ENCODE data around the gene ERVV-1. TPM values are rescaled to one million over a fixed set of nuclear protein-coding genes. Genes with fewer than 3 reads are reported as not detected.

ERVV-1 gene
- total and polyA plus RNA-seq, 11 donors = 0.06 TPM; not detected in 10

GRCh38 chr19:53034948-53035675 lies 21.4 kb downstream of the ERVV-1 start:
- DNase-seq (no peak), ATAC-seq (no peak)
- Histone ChIP-seq H3K27me3 (peaks cover 0 to 35% (median 0%) of the 10 kb centered on the region in 9 donors), H3K4me3 (no peak overlapping the region), H3K36me3 (no peaks in the 10 kb centered on the region), H3K9me3 (peaks cover 0 to 29% (median 13%) of the 10 kb centered on the region in 12 donors), H3K27ac (no peak overlapping the region), H3K4me1 (no peaks in the 10 kb centered on the region)
- intact Hi-C loops (cut with DNase I) = no loop called here
- TF ChIP-seq CTCF (IDR thresholded peaks at IDR 0.05) (no peak), POLR2A (IDR thresholded peaks at IDR 0.05) (no peak)
- 61 to 77% (median 71%) methylated on average over 4 of the region's 4 CpGs for WGBS, 4 donors

GRCh38 chr19:53037101-53038097 lies 23.7 kb downstream of the ERVV-1 start:
- peak in 4 of 5 donors; percentile 9 to 61 (median 38) for DNase-seq
- TF ChIP-seq CTCF (IDR thresholded peaks at IDR 0.05) (no peak), POLR2A (IDR thresholded peaks at IDR 0.05) (no peak)
- Histone ChIP-seq H3K4me3 (peak overlapping the region in 10 of 12 donors; percentile 16 to 65 (median 36)), H3K4me1 (no peaks in the 10 kb centered on the region), H3K36me3 (no peaks in the 10 kb centered on the region), H3K27ac (peak overlapping the region in 1 of 12 donors; percentile 23), H3K9me3 (peaks cover 0 to 29% (median 13%) of the 10 kb centered on the region in 12 donors), H3K27me3 (peaks cover 0 to 33% (median 0%) of the 10 kb centered on the region in 9 donors)
- ATAC-seq = peak in 3 of 4 donors; percentile 48 to 90 (median 76)
- WGBS, 4 donors = 17 to 22% (median 20%) methylated on average over 52 of the region's 52 CpGs
- intact Hi-C loops (cut with DNase I) = no loop called here

- Histone ChIP-seq H3K4me3 (no peak overlapping the region), H3K4me1 (no peaks in the 10 kb centered on the region), H3K9me3 (peaks cover 0 to 31% (median 13%) of the 10 kb centered on the region in 12 donors), H3K36me3 (no peaks in the 10 kb centered on the region), H3K27ac (no peak overlapping the region), H3K27me3 (peaks cover 0 to 44% (median 0%) of the 10 kb centered on the region in 9 donors)
- DNase-seq (no peak), ATAC-seq (no peak)
- WGBS, 4 donors = 70 to 88% (median 81%) methylated on average over 1 of the region's 1 CpG
- TF ChIP-seq CTCF (IDR thresholded peaks at IDR 0.05) (no peak), POLR2A (IDR thresholded peaks at IDR 0.05) (no peak)
- intact Hi-C loops (cut with DNase I) = no loop called here
Measured at GRCh38 chr19:53041366-53041765, 27.6 kb downstream of the ERVV-1 start.

- TF ChIP-seq POLR2A (IDR thresholded peaks at IDR 0.05) (no peak), CTCF (IDR thresholded peaks at IDR 0.05) (no peak)
- Histone ChIP-seq H3K4me1 (no peaks in the 10 kb centered on the region), H3K4me3 (no peak overlapping the region), H3K36me3 (no peaks in the 10 kb centered on the region), H3K27me3 (peaks cover 0 to 18% (median 0%) of the 10 kb centered on the region in 9 donors), H3K9me3 (peaks cover 0 to 29% (median 11%) of the 10 kb centered on the region in 12 donors), H3K27ac (no peak overlapping the region)
- intact Hi-C loops (cut with DNase I) = no loop called here
- DNase-seq (no peak), ATAC-seq (no peak)
- 74 to 83% (median 80%) methylated on average over 16 of the region's 16 CpGs for WGBS, 4 donors
Measured at GRCh38 chr19:53045536-53045935, 31.8 kb downstream of the ERVV-1 start.

Measured in heart left ventricle (tissue), 16 donors.